Upper lobe of left lung (tissue), 6 donors: Measurements from ENCODE around the gene LAMA2. TPM values are rescaled to one million over a fixed set of nuclear protein-coding genes. Genes with fewer than 3 reads are reported as not detected.

Source experiments
- ATAC-seq, 2 donors: fragments of 200-7000 bp; cut with Tn5 transposase; one replicate each; pipeline ENCODE4 v1.9.1; 2022; ENCODE audit warnings: mild to moderate bottlenecking in 2 of 2, moderate library complexity in 2 of 2; ENCODE audit not compliant: low FRiP score in 2 of 2
- DNase-seq, 2 donors: peaks; one replicate each; pipeline ENCODE4 v3.0.0-alpha.2; 2019 to 2020
- H3K27ac ChIP-seq, 4 donors: fragments of 200-600 bp; sonication (generic); one replicate each; pipeline ENCODE4 v1.5.1; 2016 to 2019
- H3K27me3 ChIP-seq, 4 donors: fragments of 200-600 bp; sonication (generic); one replicate each; pipeline ENCODE4 v1.5.1; 2017 to 2019
- H3K36me3 ChIP-seq, 4 donors: fragments of 200-600 bp; sonication (generic); one replicate each; pipeline ENCODE4 v1.5.1; 2016 to 2019
- H3K4me1 ChIP-seq, 4 donors: fragments of 200-600 bp; sonication (generic); one replicate each; pipeline ENCODE4 v1.5.1; 2018 to 2019
- H3K4me3 ChIP-seq, 4 donors: fragments of 200-600 bp; sonication (generic); one replicate each; pipeline ENCODE4 v1.5.1; 2017 to 2019; ENCODE audit warnings: mild to moderate bottlenecking in 2 of 4, moderate library complexity in 1 of 4
- H3K9me3 ChIP-seq, 4 donors: fragments of 200-600 bp; sonication (generic); one replicate each; pipeline ENCODE4 v1.5.1; 2018 to 2019
- CTCF ChIP-seq, 6 experiments: fragments of 450-650 bp in 4 of 6; fragments of 200-600 bp in 2 of 6; sonication (generic) in 2 of 6; IDR thresholded peaks; one replicate each; pipeline ENCODE4 v1.5.1; 2016 to 2019; ENCODE audit warnings: antibody characterized with exemption in 6 of 6
- EP300 ChIP-seq, 4 donors: sonication (generic); formaldehyde crosslinking; IDR thresholded peaks; one replicate each; pipeline ENCODE4 v1.5.1; 2017; ENCODE audit warnings: antibody characterized with exemption in 4 of 4, control low read depth in 2 of 4
- POLR2A ChIP-seq, 4 donors: fragments of 450-650 bp; IDR thresholded peaks; one replicate each; pipeline ENCODE4 v1.5.1; 2016 to 2017; ENCODE audit warnings: antibody characterized with exemption in 4 of 4, mild to moderate bottlenecking in 2 of 4
- POLR2AphosphoS5 ChIP-seq, 2 donors: sonication (generic); formaldehyde crosslinking; IDR thresholded peaks; one replicate each; pipeline ENCODE4 v1.5.1; 2017; ENCODE audit warnings: antibody characterized with exemption in 2 of 2
- WGBS, 2 donors: methylation state at CpG; one replicate each; pipeline ENCODE4 v1.1.5; 2017 to 2018; 5-methylcytosine and 5-hydroxymethylcytosine counted together
- total RNA-seq, 6 donors: library from RNA; depleted of rRNA in 4 of 6; stranded (reverse); fragments of >200 nt in 4 of 6; gene quantifications; one replicate each; pipeline versions ENCODE4 v1.1.0 to v1.2.1, GENCODE V29; 2016 to 2021
- donor health status: DM: no; HTN: no; CAD: no; lungs with moderate emphysema.
- donor health status: DM: no; HTN: yes; CAD: no; lungs with severe emphysema.

LAMA2 gene
- total RNA-seq, 6 donors from 2014 or later, result 41.9 to 82.8 (median 62.4) TPM

- WGBS, 2 donors, result 84 to 95% methylated on average over 3 of the region's 3 CpGs
- no peak overlapping the region for H3K4me3 ChIP-seq
- peaks cover 0 to 18% (median 0%) of the 10 kb centered on the region in 4 donors for H3K36me3 ChIP-seq
- no peak for TF ChIP-seq EP300 (IDR thresholded peaks at IDR 0.05)
- no peak for TF ChIP-seq POLR2A (IDR thresholded peaks at IDR 0.05)
- no peak for TF ChIP-seq POLR2AphosphoS5 (IDR thresholded peaks at IDR 0.05)
- no peak for TF ChIP-seq CTCF (IDR thresholded peaks at IDR 0.05)
- peaks cover 0 to 3% (median under 1%) of the 10 kb centered on the region in 4 donors for H3K4me1 ChIP-seq
- no peaks in the 10 kb centered on the region for H3K9me3 ChIP-seq
- DNase-seq, result no peak
- no peaks in the 10 kb centered on the region for H3K27me3 ChIP-seq
- no peak overlapping the region for H3K27ac ChIP-seq
- ATAC-seq, result no peak
Measured at GRCh38 chr6:129516005-129516404, 633.1 kb downstream of the LAMA2 start.

- ATAC-seq (no peak), DNase-seq (no peak)
- Histone ChIP-seq H3K4me3 (no peak overlapping the region), H3K27me3 (no peaks in the 10 kb centered on the region), H3K27ac (no peak overlapping the region), H3K4me1 (no peaks in the 10 kb centered on the region), H3K36me3 (peaks cover 0 to 18% (median 0%) of the 10 kb centered on the region in 4 donors), H3K9me3 (no peaks in the 10 kb centered on the region)
- 83 to 86% methylated on average over 1 of the region's 1 CpG for WGBS, 2 donors
- TF ChIP-seq POLR2A (IDR thresholded peaks at IDR 0.05) (no peak), CTCF (IDR thresholded peaks at IDR 0.05) (no peak), EP300 (IDR thresholded peaks at IDR 0.05) (no peak), POLR2AphosphoS5 (IDR thresholded peaks at IDR 0.05) (no peak)
Measured at GRCh38 chr6:129516787-129517186, 633.8 kb downstream of the LAMA2 start.

GRCh38 chr6:129517288-129517687, 634.4 kb downstream of the LAMA2 start:
- no peak for DNase-seq
- H3K36me3 ChIP-seq, result peaks cover 0 to 18% (median 0%) of the 10 kb centered on the region in 4 donors
- no peaks in the 10 kb centered on the region for H3K27me3 ChIP-seq
- WGBS, 2 donors, result 37 to 43% methylated on average over 2 of the region's 2 CpGs
- no peaks in the 10 kb centered on the region for H3K4me1 ChIP-seq
- H3K9me3 ChIP-seq, result no peaks in the 10 kb centered on the region
- no peak overlapping the region for H3K27ac ChIP-seq
- no peak overlapping the region for H3K4me3 ChIP-seq
- TF ChIP-seq EP300 (IDR thresholded peaks at IDR 0.05) (no peak), CTCF (IDR thresholded peaks at IDR 0.05) (no peak), POLR2AphosphoS5 (IDR thresholded peaks at IDR 0.05) (no peak), POLR2A (IDR thresholded peaks at IDR 0.05) (no peak)
- ATAC-seq, result no peak

DNA sequence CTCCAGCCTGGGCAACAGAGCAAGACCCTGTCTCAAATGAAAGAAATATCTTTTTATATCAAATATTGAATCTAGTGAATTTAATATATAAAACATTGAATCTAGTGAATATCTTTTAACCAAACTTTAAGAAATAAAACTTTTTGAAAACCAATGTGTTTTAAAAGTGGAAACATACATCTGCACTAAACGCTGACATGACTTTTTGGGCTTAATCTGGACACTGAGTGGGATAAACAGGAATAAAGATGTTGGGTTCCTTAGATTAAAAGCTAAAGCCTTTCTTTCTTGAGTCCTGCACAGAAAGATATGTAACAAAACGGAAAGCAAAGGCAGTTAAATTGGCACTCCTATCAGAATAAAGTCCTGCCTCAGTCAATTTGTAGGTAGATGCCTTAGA, 636.8 kb downstream of the LAMA2 start:
- TF ChIP-seq POLR2AphosphoS5 (IDR thresholded peaks at IDR 0.05) (no peak), EP300 (IDR thresholded peaks at IDR 0.05) (no peak), CTCF (IDR thresholded peaks at IDR 0.05) (no peak)
- no peak overlapping the region for H3K4me3 ChIP-seq
- no peaks in the 10 kb centered on the region for H3K27me3 ChIP-seq
- ATAC-seq, result no peak
- DNase-seq, result no peak
- no peak overlapping the region for H3K27ac ChIP-seq
- H3K36me3 ChIP-seq, result peaks cover 0 to 12% (median 0%) of the 10 kb centered on the region in 4 donors
- H3K9me3 ChIP-seq, result no peaks in the 10 kb centered on the region
- 91 to 100% methylated on average over 2 of the region's 2 CpGs for WGBS, 2 donors
- H3K4me1 ChIP-seq, result no peaks in the 10 kb centered on the region

DNA sequence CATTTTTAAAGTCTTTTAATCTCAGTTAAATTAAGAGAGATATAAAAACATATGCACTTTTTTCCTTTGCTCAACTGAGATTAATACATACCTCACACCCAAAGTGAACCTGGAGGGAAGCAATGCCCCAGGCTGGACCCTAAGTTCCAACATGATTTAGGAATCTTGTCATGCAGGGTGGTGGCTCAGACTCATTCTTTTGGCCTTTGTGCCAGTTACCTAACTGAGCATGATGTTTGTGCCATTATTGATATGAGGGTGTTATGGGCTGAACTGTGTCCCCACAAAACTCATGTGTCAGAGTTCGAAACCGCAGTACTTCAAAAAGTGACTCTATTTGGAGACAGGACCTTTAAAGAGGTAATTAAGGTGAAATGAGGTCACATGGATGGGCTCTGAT, 639.0 kb downstream of the LAMA2 start:
- WGBS, 2 donors, result 42 to 47% methylated on average over 2 of the region's 2 CpGs
- DNase-seq (no peak), ATAC-seq (no peak)
- Histone ChIP-seq H3K27me3 (no peaks in the 10 kb centered on the region), H3K27ac (no peak overlapping the region), H3K36me3 (peaks cover 0 to 4% (median 0%) of the 10 kb centered on the region in 4 donors), H3K4me3 (no peak overlapping the region), H3K9me3 (no peaks in the 10 kb centered on the region), H3K4me1 (no peaks in the 10 kb centered on the region)
- TF ChIP-seq POLR2A (IDR thresholded peaks at IDR 0.05) (no peak), EP300 (IDR thresholded peaks at IDR 0.05) (no peak), POLR2AphosphoS5 (IDR thresholded peaks at IDR 0.05) (no peak), CTCF (IDR thresholded peaks at IDR 0.05) (no peak)
